ENCODE measurements around the gene DLX6.

The DLX6 gene

DNA sequence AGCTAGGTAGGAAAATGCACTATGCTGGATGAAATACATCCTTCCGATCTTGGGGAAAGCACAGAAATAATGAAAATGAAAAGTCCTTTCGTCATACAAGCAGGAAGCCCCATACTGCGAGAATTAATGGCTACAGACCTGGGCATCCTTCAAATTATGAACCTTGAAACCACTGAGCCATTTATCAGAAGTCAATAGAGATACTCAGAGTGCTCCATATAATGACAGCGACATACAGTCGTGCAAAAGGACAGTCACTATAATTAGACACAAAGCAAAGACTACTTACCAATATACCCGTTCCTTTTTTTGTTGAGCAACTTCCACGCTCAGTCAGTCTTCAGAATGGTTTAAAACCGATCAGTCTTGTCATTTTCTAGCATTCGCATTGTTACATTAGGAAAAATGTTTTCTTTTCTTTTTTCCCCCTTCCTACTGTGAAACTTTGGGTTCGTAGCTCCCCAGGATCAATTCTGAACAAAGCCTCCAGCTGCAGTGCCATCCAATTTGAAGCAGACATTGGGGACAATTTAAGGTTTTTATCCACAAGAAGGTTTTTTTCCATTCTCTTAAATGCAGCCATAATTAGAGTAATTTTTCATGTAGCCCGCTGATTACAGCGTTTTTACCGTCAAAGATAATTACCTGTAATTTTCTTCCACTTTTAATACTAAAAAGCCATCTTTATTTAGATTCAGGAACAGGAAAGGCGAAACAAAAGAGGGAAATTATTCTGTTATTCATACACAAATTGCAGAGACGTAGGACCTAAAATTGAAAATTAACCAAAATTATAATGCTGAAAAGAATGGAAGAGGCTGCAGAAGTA is 6.4 kb downstream of the DLX6 start:
- no peak for DNase-seq

DNA sequence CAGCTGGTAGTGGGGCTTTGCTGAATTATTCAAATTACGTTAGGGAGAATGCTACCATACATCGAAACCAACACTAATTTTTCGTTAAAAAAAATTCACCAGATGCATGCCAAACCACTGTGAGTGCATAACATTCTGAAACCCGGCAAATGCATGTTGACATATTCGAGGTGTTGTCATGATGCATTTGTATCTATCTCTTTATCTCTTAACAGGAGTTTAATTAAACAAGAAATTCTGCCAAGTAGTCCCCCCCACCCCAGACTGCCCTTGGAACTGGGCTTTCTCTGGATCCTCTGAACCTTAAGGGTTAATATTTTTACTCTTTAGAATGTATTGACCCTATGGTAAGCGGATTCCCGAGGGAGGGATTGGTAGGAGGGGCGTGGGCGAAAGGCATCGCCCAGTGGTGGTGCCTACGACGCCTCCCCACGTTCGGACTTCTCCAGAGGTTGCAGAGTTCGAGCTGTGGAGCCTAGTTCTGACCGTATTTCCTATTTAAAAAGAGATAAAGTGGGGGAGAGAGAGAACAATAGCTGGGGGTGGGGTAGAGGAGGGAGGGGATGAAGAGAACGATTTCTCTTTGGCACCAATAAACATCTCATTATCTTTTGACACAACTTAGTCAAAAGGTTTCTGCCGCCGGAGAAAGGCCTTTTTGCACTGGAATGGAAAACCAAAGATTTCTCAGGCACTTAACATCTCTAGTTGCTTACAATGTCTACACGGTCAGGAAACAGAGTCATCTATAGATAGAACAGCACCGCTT is 7.2 kb downstream of the DLX6 start:
- no peak for DNase-seq

GRCh38 chr7:97013134-97013844 is 7.9 kb downstream of the DLX6 start:
- DNase-seq, result no peak

DNA sequence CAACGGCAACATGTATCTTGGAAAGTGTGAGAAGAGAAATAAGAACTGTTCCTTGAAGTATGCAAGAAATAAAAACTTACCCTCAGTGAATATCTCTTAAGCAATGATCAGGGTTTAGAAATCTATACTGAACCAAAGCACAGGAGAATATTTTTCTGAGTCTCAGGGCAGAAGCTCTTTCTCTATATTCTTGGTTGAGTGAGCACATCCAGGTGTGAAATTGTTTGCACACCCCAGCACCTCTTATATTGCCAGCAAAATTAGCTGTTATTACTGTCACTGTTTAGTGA is 8.4 kb downstream of the DLX6 start:
- no peak for DNase-seq

- DNase-seq, result no peak
Measured at GRCh38 chr7:97014145-97014750, 8.9 kb downstream of the DLX6 start.

GRCh38 chr7:97015279-97015678 is 9.9 kb downstream of the DLX6 start:
- DNase-seq, result no peak

DNA sequence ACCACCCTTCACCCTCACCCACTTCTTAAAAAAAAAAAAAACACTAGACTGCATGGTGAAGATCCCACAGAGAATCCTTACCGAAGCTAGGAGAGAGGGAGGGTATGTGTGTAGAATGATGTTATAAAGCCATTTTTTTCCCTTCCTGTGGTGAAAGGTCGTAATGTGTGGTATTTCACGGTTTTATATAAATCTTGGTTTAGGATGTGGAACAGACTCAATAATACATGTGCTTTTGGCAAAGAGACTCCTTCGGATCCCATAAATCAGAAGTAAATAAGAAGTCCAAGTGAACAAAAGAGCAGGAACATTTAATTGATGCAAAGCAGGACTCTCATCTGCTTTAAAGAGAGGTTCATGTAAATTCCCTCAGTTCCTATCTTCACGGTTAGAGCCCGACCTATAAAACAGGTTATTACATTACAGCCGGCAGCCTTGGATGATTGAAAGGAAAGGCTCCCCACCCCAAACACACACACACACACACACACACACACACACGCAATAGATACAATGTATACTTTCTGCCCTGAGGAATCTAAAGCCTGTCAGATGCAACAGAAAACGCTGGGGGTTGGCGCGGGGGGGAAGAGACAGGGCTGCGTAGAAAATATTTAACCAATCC is 10.5 kb downstream of the DLX6 start:
- DNase-seq, result no peak

- peak; percentile 66 for DNase-seq
Measured at GRCh38 chr7:97016381-97017191, 11.2 kb downstream of the DLX6 start.

DNA sequence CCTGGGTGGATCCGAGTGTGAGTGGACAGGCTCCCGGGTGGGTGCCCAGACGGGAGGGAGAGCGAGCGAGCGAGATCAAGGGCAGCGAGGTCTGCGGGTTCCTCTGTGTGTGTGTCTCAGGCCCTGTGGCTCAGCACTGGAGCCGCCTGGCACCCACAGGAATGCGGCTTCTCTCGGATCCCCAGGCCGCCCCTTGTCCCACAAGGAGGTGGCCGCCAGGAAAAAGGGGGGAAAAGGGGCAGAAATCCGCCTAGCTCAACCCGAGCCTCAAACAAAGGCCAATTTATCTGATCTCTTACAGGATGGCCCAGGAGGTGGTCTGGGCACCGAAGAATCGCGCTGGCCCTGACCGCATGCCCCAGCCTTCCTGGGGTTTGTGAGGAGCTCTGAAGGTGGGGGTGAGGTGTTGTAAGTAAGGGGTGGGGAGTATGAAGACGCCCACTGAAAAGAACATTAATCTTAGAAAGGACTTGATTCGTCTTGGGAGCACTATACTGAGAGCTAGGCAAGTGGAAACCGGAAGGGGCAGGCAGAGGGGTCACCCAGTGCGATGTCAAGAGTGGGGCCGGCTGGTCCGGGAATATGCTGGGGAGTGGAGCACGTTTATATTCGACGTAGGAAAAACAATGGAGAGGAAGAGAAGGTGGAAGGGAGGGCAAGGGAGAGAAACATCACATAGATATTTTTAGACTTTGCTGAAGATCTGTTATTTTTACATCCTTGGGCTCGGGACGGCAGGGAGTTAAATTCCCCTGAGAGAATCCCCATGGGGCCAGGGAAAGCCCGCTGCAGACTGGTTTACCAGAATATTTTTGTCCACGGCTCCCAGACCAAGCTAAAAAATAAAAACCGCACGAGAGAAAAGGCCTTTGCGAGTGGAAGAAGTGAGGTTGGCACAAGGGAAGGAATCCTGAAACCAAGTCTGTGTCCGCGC is 12.1 kb downstream of the DLX6 start:
- no peak for DNase-seq

- DNase-seq, result no peak
Measured at GRCh38 chr7:97018126-97018601, 12.8 kb downstream of the DLX6 start.

DNA sequence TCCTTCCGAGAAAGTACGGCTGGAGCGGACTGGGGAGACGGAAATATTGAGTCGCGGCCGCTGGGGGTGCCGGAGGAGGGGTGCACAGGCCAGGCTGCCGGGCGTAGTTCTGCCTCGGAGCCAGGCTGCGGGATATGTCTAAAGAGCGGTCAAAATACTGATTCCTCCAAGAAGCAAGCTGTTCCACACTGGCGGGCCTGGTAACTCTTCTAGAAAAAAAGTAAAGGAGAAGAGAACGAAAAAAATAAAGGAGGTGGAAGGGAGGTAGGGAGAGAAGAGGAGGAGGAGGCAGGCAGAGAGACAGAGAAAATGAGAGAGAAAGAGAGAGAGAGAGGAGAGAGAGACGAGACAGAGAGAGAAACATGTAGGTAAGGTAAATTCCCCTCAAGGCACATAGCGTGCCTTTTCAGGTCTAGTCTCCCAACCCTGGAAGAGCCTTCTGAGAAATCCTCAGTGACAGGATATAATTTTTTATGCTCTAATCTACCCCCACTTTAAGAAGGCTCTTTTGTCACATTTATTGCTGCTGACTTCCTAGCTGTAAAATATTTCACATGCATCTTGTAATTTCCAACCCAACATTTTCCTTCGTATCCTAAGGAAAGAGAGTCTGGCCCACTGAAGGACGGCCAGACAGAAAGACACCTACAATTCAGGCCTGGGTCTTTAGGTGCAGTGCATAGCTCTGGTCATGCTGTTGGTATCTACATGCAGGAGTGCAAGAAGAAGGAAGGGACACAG is 13.6 kb downstream of the DLX6 start:
- no peak for DNase-seq

- DNase-seq, result no peak
Measured at GRCh38 chr7:97019710-97020225, 14.4 kb downstream of the DLX6 start.

GRCh38 chr7:97020601-97020995 is 15.2 kb downstream of the DLX6 start:
- no peak for DNase-seq

GRCh38 chr7:97020996-97021746 is 15.8 kb downstream of the DLX6 start:
- no peak for DNase-seq

GRCh38 chr7:97021747-97022490 is 16.6 kb downstream of the DLX6 start:
- no peak for DNase-seq

DNA sequence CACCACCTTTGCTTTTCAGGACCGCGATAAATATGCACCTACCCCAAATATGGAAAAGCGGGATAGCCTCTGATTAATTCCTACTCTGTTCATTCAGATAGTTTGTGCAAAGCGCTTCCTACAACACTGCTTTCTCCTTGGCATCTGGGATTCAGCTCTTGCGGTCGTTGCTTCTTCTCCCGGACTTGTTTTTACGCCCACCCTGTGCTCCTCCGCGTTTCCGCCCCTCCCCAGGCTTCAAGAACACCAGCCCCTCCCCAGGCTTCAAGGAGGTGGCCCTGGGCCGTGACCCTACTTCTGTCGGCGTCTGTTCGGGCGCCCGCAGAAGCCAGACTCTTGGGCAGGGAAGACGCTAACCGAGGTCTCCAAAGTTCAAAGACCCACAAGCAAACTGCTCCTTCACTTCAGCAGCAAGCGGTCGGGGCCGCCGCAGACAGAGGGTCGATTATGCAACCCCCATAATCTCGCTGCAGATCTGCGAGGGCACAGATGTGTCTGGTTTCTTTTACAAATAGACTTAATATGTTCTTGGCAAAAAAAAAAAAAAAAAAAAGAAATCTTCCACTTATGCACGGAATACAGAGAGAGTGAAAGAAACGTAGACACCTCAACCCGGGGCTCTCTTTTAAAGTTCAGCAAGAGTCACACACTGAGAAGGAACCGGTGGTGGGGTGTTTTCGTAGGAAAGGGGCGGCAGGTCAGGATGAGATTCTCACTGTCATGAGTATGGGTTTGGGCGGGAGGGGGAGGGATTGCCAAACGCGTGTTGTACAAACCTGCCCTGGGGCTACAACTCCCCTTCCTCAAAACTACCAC is 17.3 kb downstream of the DLX6 start:
- no peak for DNase-seq

Data from DMS153 (cell line).